Smooth muscle cell (in vitro differentiated cells): ENCODE results near the gene TOMM7. TPM values are rescaled to one million over a fixed set of nuclear protein-coding genes. Genes with fewer than 3 reads are reported as not detected.

ENCODE experiments used
- DNase-seq: peaks from one replicate; lab custom pipeline; 2025; ENCODE audit not compliant: unreplicated experiment; lab: John Stamatoyannopoulos, UW
- H2AFZ ChIP-seq: fragments of 200-600 bp; sonication (generic); 2 replicates; pipeline ENCODE4 v1.6.0; 2016; ENCODE audit warnings: antibody characterized with exemption, low read depth, mild to moderate bottlenecking
- H3F3A ChIP-seq: fragments of 200-600 bp; sonication (generic); 2 replicates; pipeline ENCODE4 v1.6.0; 2017; ENCODE audit warnings: antibody characterized with exemption, low read depth
- H3K27ac ChIP-seq: fragments of 200-600 bp; sonication (generic); 2 replicates; pipeline ENCODE4 v1.5.1; 2016; ENCODE audit warnings: low read depth, mild to moderate bottlenecking
- H3K27me3 ChIP-seq: fragments of 200-600 bp; sonication (generic); 2 replicates; pipeline ENCODE4 v1.6.1; 2016; ENCODE audit warnings: low read depth, mild to moderate bottlenecking
- H3K36me3 ChIP-seq: fragments of 200-600 bp; sonication (generic); 2 replicates; pipeline ENCODE4 v1.5.1; 2016; ENCODE audit warnings: low read depth
- H3K4me1 ChIP-seq: fragments of 200-600 bp; sonication (generic); 2 replicates; pipeline ENCODE4 v1.5.1; 2016; ENCODE audit warnings: low read depth
- H3K4me2 ChIP-seq: fragments of 200-600 bp; sonication (generic); 2 replicates; pipeline ENCODE4 v1.6.0; 2016; ENCODE audit warnings: mild to moderate bottlenecking
- H3K4me3 ChIP-seq: fragments of 200-600 bp; sonication (generic); 2 replicates; pipeline ENCODE4 v1.5.1; 2016; ENCODE audit warnings: mild to moderate bottlenecking
- H3K79me2 ChIP-seq: fragments of 200-600 bp; sonication (generic); 2 replicates; pipeline ENCODE4 v1.6.0; 2016; ENCODE audit warnings: low read depth, mild to moderate bottlenecking
- H3K9ac ChIP-seq: fragments of 200-600 bp; sonication (generic); 2 replicates; pipeline ENCODE4 v1.6.0; 2016; ENCODE audit warnings: low read depth
- H3K9me3 ChIP-seq: fragments of 200-600 bp; sonication (generic); replicated peaks from 2 replicates; pipeline ENCODE4 v1.5.1; 2016; ENCODE audit warnings: low read depth
- H4K20me1 ChIP-seq: fragments of 200-600 bp; sonication (generic); 2 replicates; pipeline ENCODE4 v1.6.0; 2016; ENCODE audit warnings: low read depth
- CTCF ChIP-seq: fragments of 200-600 bp; sonication (generic); IDR thresholded peaks from 2 replicates; pipeline ENCODE4 v1.5.1; 2017; ENCODE audit warnings: borderline replicate concordance, mild to moderate bottlenecking, antibody characterized with exemption; ENCODE audit not compliant: insufficient read depth, poor library complexity, severe bottlenecking
- WGBS: methylation state at CpG from one replicate; pipeline ENCODE4 v1.1.7; 2016; ENCODE audit warnings: low lambda C conversion rate; 5-methylcytosine and 5-hydroxymethylcytosine counted together
- polyA plus RNA-seq: library from polyadenylated mRNA; unstranded; fragments of >200 nt; fragmentation: Nextera tagmentation; extraction: Ambion mirVana; gene quantifications from 2 replicates; pipeline ENCODE4 v1.2.1, GENCODE V29; 2016
- total RNA-seq: library from RNA; depleted of rRNA; stranded (reverse); fragments of >200 nt; gene quantifications from 2 replicates; pipeline ENCODE4 v1.2.3, GENCODE V29; 2014

The TOMM7 gene
- total and polyA plus RNA-seq, 2 experiments from 2014 or later: 202 to 285 TPM

- Histone ChIP-seq H3K4me2 (no peak overlapping the region), H3K9ac (no peak overlapping the region), H3K4me1 (no peaks in the 10 kb centered on the region), H3F3A (no peaks in the 10 kb centered on the region), H3K27ac (no peak overlapping the region), H3K27me3 (no peaks in the 10 kb centered on the region), H2AFZ (no peak overlapping the region), H3K36me3 (no peaks in the 10 kb centered on the region), H3K79me2 (no peaks in the 10 kb centered on the region), H3K9me3 (no peaks in the 10 kb centered on the region), H3K4me3 (no peak overlapping the region), H4K20me1 (no peaks in the 10 kb centered on the region)
- 85% methylated on average over 4 of the region's 4 CpGs for WGBS
- no peak for DNase-seq
- TF ChIP-seq CTCF: no peak
Observed at GRCh38 chr7:22776964-22777363, 45.7 kb downstream of the TOMM7 start.

GRCh38 chr7:22772885-22773284 is 49.8 kb downstream of the TOMM7 start:
- Histone ChIP-seq H3F3A (no peaks in the 10 kb centered on the region), H3K27me3 (no peaks in the 10 kb centered on the region), H2AFZ (no peak overlapping the region), H3K9ac (no peak overlapping the region), H3K4me3 (no peak overlapping the region), H3K79me2 (no peaks in the 10 kb centered on the region), H3K36me3 (no peaks in the 10 kb centered on the region), H3K4me2 (no peak overlapping the region), H3K4me1 (no peaks in the 10 kb centered on the region), H3K9me3 (no peaks in the 10 kb centered on the region), H4K20me1 (no peaks in the 10 kb centered on the region), H3K27ac (no peak overlapping the region)
- TF ChIP-seq CTCF: no peak
- no peak for DNase-seq
- WGBS: 87% methylated on average over 4 of the region's 4 CpGs

- Histone ChIP-seq H4K20me1 (no peaks in the 10 kb centered on the region), H3K27me3 (no peaks in the 10 kb centered on the region), H3K4me1 (no peaks in the 10 kb centered on the region), H3K9me3 (no peaks in the 10 kb centered on the region), H3K36me3 (no peaks in the 10 kb centered on the region), H3F3A (no peaks in the 10 kb centered on the region), H3K9ac (no peak overlapping the region), H3K79me2 (no peaks in the 10 kb centered on the region), H3K27ac (no peak overlapping the region), H3K4me2 (no peak overlapping the region), H3K4me3 (no peak overlapping the region), H2AFZ (no peak overlapping the region)
- WGBS: 78% methylated on average over 4 of the region's 4 CpGs
- no peak for TF ChIP-seq CTCF
- no peak for DNase-seq
Observed at GRCh38 chr7:22771872-22772228, 50.8 kb downstream of the TOMM7 start.

- Histone ChIP-seq H3K9ac (no peak overlapping the region), H2AFZ (no peak overlapping the region), H3K36me3 (no peaks in the 10 kb centered on the region), H3F3A (no peaks in the 10 kb centered on the region), H3K4me1 (no peaks in the 10 kb centered on the region), H3K79me2 (no peaks in the 10 kb centered on the region), H3K27ac (no peak overlapping the region), H3K4me3 (no peak overlapping the region), H3K27me3 (no peaks in the 10 kb centered on the region), H4K20me1 (no peaks in the 10 kb centered on the region), H3K4me2 (no peak overlapping the region), H3K9me3 (no peaks in the 10 kb centered on the region)
- WGBS: 96% methylated on average over 1 of the region's 1 CpG
- no peak for TF ChIP-seq CTCF
- no peak for DNase-seq
Observed at GRCh38 chr7:22771194-22771871, 51.3 kb downstream of the TOMM7 start.
